C4-2B (cell line): ENCODE measurements around the gene GATA2.

ENCODE experiments used
- H3K27ac ChIP-seq: fragments of 450-650 bp; 2 replicates; pipeline ENCODE4 v1.5.1; 2017
- CTCF ChIP-seq: fragments of 450-650 bp; conservative IDR thresholded peaks from 2 replicates; pipeline ENCODE4 v1.5.1; 2017; ENCODE audit warnings: mild to moderate bottlenecking
- ZFX ChIP-seq: fragments of 450-650 bp; IDR thresholded peaks from 2 replicates; pipeline ENCODE4 v1.6.1; 2017

GATA2 gene

GRCh38 chr3:128490915-128491690 is 1.9 kb downstream of the GATA2 start:
- peak overlapping the region; percentile 99 for H3K27ac ChIP-seq
- TF ChIP-seq CTCF = no peak
- no peak for TF ChIP-seq ZFX

GRCh38 chr3:128490650-128490914 is 2.4 kb downstream of the GATA2 start:
- no peak for TF ChIP-seq ZFX
- no peak for TF ChIP-seq CTCF
- H3K27ac ChIP-seq = peak overlapping the region; percentile 99

- H3K27ac ChIP-seq = peak overlapping the region; percentile 99
- TF ChIP-seq ZFX (no peak), CTCF (peak; percentile 14; the same call in 1 of the 2 replicates)
These were observed 2.9 kb downstream of the GATA2 start for GRCh38 chr3:128489927-128490649.

- H3K27ac ChIP-seq = peak overlapping the region; percentile 99
- TF ChIP-seq ZFX (peak; percentile 81), CTCF (no peak)
These were observed 3.4 kb downstream of the GATA2 start for GRCh38 chr3:128489674-128489926.

- TF ChIP-seq CTCF = no peak
- peak; percentile 97 for TF ChIP-seq ZFX
- H3K27ac ChIP-seq = peak overlapping the region; percentile 99
These were observed 3.9 kb downstream of the GATA2 start for GRCh38 chr3:128488991-128489673.

- H3K27ac ChIP-seq = peak overlapping the region; percentile 99
- TF ChIP-seq ZFX (no peak), CTCF (no peak)
These were observed 4.4 kb downstream of the GATA2 start for GRCh38 chr3:128488636-128488990.

- TF ChIP-seq CTCF = no peak
- peak; percentile 66 for TF ChIP-seq ZFX
- H3K27ac ChIP-seq = peak overlapping the region; percentile 99
These were observed 5.0 kb downstream of the GATA2 start for GRCh38 chr3:128487813-128488635.
